ENCODE data around the gene NOX1.

The NOX1 gene

DNA sequence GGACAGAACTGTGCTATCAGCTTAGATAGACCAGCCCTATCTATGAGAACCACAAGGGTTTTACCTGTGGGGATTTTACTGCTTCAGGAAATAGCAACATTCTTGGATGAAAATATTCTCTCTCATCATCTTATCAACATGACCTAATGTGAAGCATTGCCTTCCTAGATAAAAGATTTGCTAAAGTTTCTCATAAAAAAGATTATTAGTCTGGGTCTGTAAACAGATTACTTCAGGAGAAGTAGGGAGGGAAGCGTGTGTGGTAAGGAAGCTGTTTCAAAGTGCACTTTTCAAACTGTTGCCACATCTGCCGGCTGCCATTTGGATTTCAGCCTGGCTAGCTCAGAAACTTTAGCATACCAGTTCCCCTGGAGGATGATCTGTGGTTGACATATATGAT, at the start of gene NOX1:
NOX1 (minus strand) TSS at position 35 of the 400 bp plus-strand sequence. CDS start 220 bp downstream, outside the sequence.
- DNase-seq (ENCODE audit: low spot score): no peak
- H3K4me3 ChIP-seq: no peak within 1 kb of the TSS
- H3K27ac ChIP-seq: no peak within 1 kb of the TSS
- TF ChIP-seq, protein P1, sequence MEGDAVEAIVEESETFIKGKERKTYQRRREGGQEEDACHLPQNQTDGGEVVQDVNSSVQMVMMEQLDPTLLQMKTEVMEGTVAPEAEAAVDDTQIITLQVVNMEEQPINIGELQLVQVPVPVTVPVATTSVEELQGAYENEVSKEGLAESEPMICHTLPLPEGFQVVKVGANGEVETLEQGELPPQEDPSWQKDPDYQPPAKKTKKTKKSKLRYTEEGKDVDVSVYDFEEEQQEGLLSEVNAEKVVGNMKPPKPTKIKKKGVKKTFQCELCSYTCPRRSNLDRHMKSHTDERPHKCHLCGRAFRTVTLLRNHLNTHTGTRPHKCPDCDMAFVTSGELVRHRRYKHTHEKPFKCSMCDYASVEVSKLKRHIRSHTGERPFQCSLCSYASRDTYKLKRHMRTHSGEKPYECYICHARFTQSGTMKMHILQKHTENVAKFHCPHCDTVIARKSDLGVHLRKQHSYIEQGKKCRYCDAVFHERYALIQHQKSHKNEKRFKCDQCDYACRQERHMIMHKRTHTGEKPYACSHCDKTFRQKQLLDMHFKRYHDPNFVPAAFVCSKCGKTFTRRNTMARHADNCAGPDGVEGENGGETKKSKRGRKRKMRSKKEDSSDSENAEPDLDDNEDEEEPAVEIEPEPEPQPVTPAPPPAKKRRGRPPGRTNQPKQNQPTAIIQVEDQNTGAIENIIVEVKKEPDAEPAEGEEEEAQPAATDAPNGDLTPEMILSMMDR (IDR thresholded peaks at IDR 0.05): no peak

DNA sequence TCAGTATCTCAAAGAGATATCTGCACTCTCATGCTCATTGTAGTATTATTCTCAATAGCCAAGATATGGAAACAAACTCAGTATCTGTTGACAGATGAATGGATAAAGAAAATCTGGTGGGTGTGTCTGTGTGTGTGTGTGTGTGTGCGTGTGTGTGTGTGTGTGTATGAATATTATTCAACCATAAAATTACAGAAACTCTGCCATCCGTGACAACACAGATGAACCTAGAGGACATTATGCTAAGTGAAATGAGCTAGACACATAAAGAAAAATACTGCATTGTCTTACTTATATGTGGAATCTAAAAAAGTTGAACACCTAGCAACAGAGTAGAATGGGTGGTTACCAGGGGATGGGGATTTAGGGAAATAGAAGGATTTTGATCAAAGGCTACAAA, 41.4 kb upstream of the NOX1 start:
- Histone ChIP-seq H3K27ac (no peak overlapping the region), H3K4me3 (no peak overlapping the region)
- no peak for DNase-seq (ENCODE audit: low spot score)
- TF ChIP-seq, protein P1 (IDR thresholded peaks at IDR 0.05): no peak

DNA sequence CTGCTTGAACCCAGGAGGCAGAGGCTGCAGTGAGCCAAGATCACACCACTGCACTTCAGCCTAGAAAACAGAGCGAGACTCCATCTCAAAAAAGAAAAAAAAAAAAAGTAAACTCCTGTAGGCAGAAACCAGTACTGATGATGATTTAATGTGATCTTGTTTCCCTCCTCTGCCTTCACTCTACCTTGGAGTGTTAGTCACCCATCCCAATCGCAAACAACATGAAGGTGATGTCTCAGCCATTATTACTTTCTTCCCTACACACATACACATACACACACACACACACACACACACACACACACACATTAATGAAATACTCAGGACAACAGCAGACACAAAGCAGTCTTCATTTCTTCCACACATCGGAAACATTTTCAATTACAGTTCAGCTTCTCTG, 39.0 kb upstream of the NOX1 start:
- Histone ChIP-seq H3K27ac (no peak overlapping the region), H3K4me3 (no peak overlapping the region)
- TF ChIP-seq, protein P1 (IDR thresholded peaks at IDR 0.05): no peak
- DNase-seq (ENCODE audit: low spot score): no peak

DNA sequence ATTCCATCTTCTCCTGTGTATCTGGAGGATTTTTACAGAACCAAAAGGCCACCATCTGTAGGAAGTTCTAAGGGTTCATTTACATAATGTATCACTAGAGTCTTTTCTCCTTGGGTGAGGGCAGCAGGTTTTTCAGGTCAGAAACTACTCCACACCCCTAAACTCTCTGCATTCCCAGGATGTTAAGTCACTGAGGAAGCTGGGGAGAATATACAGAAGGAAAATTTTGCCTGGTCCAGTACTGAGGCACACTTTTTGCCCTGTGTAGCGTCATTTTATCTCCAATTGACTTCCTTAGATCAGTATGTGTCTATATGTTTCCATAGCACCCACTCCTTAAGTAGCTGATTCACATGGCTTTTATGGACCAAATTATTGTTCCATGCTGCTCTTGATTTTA, 37.6 kb upstream of the NOX1 start:
- TF ChIP-seq, protein P1 (IDR thresholded peaks at IDR 0.05): no peak
- Histone ChIP-seq H3K4me3 (no peak overlapping the region), H3K27ac (no peak overlapping the region)
- no peak for DNase-seq (ENCODE audit: low spot score)

DNA sequence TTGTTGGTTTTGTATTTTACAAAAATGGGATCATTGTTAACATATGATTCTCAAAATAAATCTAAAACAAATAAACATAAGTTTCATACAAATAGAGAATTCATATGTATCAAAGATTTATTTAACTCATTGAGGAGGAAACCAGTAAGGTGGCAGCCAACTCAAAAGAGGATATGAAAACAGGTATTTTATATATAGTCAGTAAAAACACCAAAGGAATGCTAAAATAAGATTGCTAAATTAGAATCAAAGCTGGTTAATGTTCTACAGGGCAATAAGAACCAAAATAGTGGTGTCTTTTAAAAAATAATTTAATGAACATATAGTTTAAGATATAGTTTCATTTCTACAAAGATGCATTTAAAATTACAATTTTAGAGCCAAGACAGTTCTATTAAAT, 31.5 kb upstream of the NOX1 start:
- TF ChIP-seq, protein P1 (IDR thresholded peaks at IDR 0.05): no peak
- no peak overlapping the region for H3K27ac ChIP-seq

DNA sequence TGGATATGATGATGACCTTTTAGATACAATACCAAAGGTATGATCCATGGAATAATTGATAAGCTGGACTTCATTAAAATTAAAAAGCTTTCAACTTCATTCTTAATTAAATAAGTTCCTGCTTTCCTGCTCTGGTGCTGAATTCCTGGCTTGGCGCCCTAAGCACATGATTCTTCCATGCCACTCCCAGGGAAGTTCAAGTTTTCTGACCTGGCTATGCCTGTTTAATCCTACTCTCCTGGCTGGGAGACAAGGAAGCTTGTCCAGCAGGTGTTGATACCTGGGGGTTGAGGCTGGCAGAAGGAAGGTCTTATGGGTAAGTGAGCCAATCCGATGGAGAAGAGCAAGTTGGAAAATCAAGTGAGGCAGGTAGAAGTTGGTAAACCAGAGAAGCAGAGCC, 30.3 kb upstream of the NOX1 start:
- DNase-seq (ENCODE audit: low spot score): no peak
- TF ChIP-seq, protein P1 (IDR thresholded peaks at IDR 0.05): no peak
- Histone ChIP-seq H3K27ac (no peak overlapping the region), H3K4me3 (no peak overlapping the region)

More for the DNA sequence above, 31.5 kb upstream of the NOX1 start:
- no peak for DNase-seq (ENCODE audit: low spot score)
- no peak overlapping the region for H3K4me3 ChIP-seq

DNA sequence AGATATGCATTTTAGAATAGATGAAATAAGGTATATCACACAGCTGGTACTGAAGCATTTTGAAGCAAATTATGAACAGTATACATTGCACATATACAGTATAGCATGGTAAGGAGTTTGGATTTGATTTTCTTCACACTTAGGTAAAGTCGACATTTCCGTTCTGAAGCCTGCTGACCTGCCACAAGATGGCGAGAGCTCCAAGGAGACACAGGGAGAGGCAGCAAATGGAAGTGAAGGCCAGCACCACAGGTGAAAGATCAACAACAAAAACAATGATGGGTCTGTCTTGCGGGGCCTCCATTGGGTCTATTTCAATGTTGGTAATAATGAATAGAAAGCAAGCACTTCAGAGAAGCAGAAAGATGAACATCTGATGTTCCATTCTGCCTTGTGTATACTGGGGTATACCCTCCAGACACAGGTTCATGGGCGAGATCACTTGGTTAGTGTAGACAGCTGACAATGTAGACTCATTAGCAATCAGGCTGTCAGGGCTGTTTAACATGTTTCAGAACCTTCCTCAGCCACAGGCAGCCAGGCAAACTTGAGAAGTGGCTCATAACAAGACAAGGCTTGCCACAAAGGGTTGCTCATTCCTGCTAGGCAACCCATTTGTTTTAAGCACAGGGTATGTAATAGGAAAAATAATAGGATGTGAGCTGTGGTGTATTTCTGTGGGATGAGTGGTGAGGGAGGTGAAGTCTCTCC, 21.4 kb upstream of the NOX1 start:
- DNase-seq (ENCODE audit: low spot score): no peak
- TF ChIP-seq, protein P1 (IDR thresholded peaks at IDR 0.05): no peak
- no peak overlapping the region for H3K4me3 ChIP-seq
- no peak overlapping the region for H3K27ac ChIP-seq

All from coronary artery (tissue), 2 donors.